HG02943 (cell line): ENCODE results near the gene SLC14A1.

ENCODE experiments used
- ATAC-seq: cut with Tn5 transposase; IDR thresholded peaks from one replicate; pipeline ENCODE4 v1.9.1; 2021; ENCODE audit warnings: mild to moderate bottlenecking, low read depth, moderate library complexity; ENCODE audit not compliant: unreplicated experiment

Gene SLC14A1

GRCh38 chr18:45719106-45719505 lies 4.9 kb upstream of the SLC14A1 start:
- no peak for ATAC-seq

GRCh38 chr18:45722899-45723298 lies 1.1 kb upstream of the SLC14A1 start:
- ATAC-seq = peak; percentile 93

- no peak for ATAC-seq
Measured at GRCh38 chr18:45724601-45725000, 620 bp downstream of the SLC14A1 start.

- ATAC-seq = no peak
Measured at GRCh38 chr18:45725336-45725735, 1.4 kb downstream of the SLC14A1 start.

- ATAC-seq = no peak
Measured at GRCh38 chr18:45726603-45727002, 2.6 kb downstream of the SLC14A1 start.

- ATAC-seq = no peak
Measured at GRCh38 chr18:45727068-45727467, 3.1 kb downstream of the SLC14A1 start.

- ATAC-seq = no peak
Measured at GRCh38 chr18:45728336-45729010, 4.5 kb downstream of the SLC14A1 start.

GRCh38 chr18:45730832-45731575 lies 7.0 kb downstream of the SLC14A1 start:
- ATAC-seq = no peak

GRCh38 chr18:45731716-45732115 lies 7.7 kb downstream of the SLC14A1 start:
- ATAC-seq = no peak

GRCh38 chr18:45733535-45733934 lies 9.6 kb downstream of the SLC14A1 start:
- ATAC-seq = no peak

- no peak for ATAC-seq
Measured at GRCh38 chr18:45734505-45734904, 10.5 kb downstream of the SLC14A1 start.

- no peak for ATAC-seq
Measured at GRCh38 chr18:45734944-45735343, 11.0 kb downstream of the SLC14A1 start.

GRCh38 chr18:45738660-45739059 lies 14.7 kb downstream of the SLC14A1 start:
- ATAC-seq = no peak

- ATAC-seq = no peak
Measured at GRCh38 chr18:45739268-45739667, 15.3 kb downstream of the SLC14A1 start.

GRCh38 chr18:45739848-45740247 lies 15.9 kb downstream of the SLC14A1 start:
- no peak for ATAC-seq

GRCh38 chr18:45741056-45741455 lies 17.1 kb downstream of the SLC14A1 start:
- no peak for ATAC-seq

GRCh38 chr18:45745817-45746461 lies 22.0 kb downstream of the SLC14A1 start:
- no peak for ATAC-seq

- ATAC-seq = no peak
Measured at GRCh38 chr18:45748501-45748900, 24.5 kb downstream of the SLC14A1 start.

GRCh38 chr18:45749918-45750689 lies 26.1 kb downstream of the SLC14A1 start:
- ATAC-seq = no peak

GRCh38 chr18:45751766-45752165 lies 27.8 kb downstream of the SLC14A1 start:
- ATAC-seq = no peak

- no peak for ATAC-seq
Measured at GRCh38 chr18:45752681-45753080, 28.7 kb downstream of the SLC14A1 start.
